ENCODE data around the gene SIRPB1.
"Not testable (repeated sequence)": the region's sequence is repeated elsewhere in the genome, so short reads cannot be mapped to it uniquely, and the experiment has no call there.

The SIRPB1 gene

DNA sequence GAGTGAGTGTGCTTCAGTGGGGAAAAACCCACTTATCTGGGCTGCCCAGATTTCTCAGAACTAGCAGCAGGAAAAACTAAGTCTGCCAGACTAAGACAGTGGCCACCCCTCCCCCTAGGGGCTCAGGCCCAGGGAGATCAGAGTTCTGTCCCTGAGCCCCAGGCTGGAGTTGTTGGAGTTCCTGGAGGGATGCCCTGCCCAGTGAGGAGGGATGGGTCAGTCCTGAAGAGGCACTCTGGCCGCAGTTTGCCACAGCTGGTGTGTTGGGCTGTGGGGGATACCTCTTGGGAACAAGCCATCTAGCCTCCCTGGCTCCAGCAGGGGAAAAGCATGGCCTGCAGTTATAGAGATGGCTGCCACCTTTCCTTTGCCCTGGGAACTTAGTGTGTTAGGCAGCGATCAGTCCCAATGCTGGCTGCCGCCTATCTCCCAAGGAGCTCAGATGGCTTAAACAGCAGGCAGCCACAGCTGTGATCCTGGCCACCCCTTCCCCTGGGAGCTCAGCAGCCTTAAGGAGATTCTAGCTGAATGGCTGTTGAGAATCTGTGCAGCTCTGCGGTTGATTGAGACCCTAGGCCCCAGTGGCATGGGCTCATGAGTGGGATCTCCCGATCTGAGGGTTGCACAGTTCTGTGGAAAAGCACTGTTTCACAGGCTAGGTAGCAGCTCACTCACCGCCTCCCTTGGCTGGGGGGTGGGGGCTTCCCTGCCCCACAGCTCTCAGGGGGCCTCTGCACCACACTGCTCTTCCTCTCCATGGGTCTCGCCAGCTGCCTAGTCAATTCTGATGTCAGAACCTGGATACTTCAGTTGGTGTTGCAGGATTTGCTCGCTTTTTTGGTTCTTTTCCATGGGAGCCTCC, 24.5 kb upstream of the SIRPB1 start:
- no peak overlapping the region for H3K4me3 Mint-ChIP-seq
- no peaks in the 10 kb centered on the region for H3K4me1 Mint-ChIP-seq
- H3K36me3 Mint-ChIP-seq (ENCODE audit: low read depth), result no peaks in the 10 kb centered on the region

DNA sequence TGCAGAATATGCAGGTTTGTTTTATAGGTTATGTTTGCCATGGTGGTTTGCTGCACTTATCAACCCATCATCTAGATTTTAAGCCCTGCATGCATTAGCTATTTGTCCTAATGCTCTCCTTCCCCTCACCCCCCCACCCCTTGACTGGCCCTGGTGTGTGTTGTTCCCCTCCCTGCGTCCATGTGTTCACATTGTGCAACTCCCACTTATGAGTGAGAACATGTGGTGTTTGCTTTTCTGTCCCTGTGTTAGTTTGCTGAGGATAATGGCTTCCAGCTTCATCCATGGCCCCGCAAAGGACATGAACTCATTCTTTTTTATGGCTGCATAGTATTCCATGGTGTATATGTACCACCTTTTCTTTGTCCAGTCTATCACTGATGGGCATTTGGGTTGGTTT, 18.8 kb upstream of the SIRPB1 start:
- not testable (repeated sequence) for H3K4me3 Mint-ChIP-seq; H3K27ac Mint-ChIP-seq; H3K27me3 Mint-ChIP-seq (ENCODE audit: low read depth); H3K4me1 Mint-ChIP-seq; H3K36me3 Mint-ChIP-seq (ENCODE audit: low read depth)
- peaks cover 11% of the 10 kb centered on the region for H3K9me3 Mint-ChIP-seq

More for the DNA sequence above, 24.5 kb upstream of the SIRPB1 start:
- H3K27me3 Mint-ChIP-seq (ENCODE audit: low read depth), result no peaks in the 10 kb centered on the region
- H3K9me3 Mint-ChIP-seq, result peaks cover 8% of the 10 kb centered on the region
- H3K27ac Mint-ChIP-seq, result no peak overlapping the region
- TF ChIP-seq, protein P1, sequence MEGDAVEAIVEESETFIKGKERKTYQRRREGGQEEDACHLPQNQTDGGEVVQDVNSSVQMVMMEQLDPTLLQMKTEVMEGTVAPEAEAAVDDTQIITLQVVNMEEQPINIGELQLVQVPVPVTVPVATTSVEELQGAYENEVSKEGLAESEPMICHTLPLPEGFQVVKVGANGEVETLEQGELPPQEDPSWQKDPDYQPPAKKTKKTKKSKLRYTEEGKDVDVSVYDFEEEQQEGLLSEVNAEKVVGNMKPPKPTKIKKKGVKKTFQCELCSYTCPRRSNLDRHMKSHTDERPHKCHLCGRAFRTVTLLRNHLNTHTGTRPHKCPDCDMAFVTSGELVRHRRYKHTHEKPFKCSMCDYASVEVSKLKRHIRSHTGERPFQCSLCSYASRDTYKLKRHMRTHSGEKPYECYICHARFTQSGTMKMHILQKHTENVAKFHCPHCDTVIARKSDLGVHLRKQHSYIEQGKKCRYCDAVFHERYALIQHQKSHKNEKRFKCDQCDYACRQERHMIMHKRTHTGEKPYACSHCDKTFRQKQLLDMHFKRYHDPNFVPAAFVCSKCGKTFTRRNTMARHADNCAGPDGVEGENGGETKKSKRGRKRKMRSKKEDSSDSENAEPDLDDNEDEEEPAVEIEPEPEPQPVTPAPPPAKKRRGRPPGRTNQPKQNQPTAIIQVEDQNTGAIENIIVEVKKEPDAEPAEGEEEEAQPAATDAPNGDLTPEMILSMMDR (IDR thresholded peaks at IDR 0.05; ENCODE audit: unreplicated experiment in 3 of 3), result no peak

DNA sequence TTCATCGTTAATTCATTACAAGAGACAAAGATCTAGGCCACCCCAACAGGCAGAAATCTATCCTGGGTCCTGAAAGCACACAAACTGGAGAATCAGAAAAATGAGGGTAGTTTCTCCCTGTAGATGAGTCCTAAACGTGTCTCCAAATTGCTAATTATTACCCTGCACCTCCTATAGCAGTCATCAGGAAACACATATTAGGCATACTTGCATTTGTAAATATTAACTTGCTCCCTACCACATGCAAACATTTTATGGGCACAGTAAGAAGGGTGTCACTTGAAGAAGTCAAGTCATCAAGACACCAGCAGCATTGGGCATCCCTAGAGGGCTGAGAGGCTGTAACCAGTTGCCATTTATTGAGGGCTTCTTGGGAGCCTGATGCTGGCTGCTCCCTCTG, 17.9 kb upstream of the SIRPB1 start:
- TF ChIP-seq, protein P1 (IDR thresholded peaks at IDR 0.05; ENCODE audit: unreplicated experiment in 3 of 3), result no peak
- H3K36me3 Mint-ChIP-seq (ENCODE audit: low read depth), result no peaks in the 10 kb centered on the region
- H3K4me1 Mint-ChIP-seq, result no peaks in the 10 kb centered on the region
- peaks cover 5% of the 10 kb centered on the region for H3K27me3 Mint-ChIP-seq (ENCODE audit: low read depth)
- peaks cover 11% of the 10 kb centered on the region for H3K9me3 Mint-ChIP-seq
- no peak overlapping the region for H3K27ac Mint-ChIP-seq
- H3K4me3 Mint-ChIP-seq, result no peak overlapping the region

DNA sequence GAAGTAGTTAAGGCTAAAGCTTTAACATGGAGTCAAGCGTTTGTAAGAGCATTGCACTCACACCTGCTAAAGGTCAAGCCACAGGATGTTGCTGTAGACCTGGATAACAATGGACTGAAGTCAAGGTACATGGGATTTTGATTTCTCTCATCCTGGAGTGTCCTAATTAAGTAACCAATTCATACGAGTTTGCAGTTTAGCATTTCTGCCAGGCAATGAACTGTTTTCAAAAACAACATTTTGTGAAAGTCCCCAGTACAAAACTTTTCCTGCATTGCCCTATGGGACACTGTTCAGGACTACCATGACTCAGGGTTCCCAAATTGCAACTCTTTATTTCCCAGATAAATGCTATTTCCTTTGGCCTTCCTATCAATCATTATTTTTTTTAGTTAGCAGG, 17.4 kb upstream of the SIRPB1 start:
- Mint-ChIP-seq H3K4me1 (no peaks in the 10 kb centered on the region), H3K36me3 (ENCODE audit: low read depth) (no peaks in the 10 kb centered on the region), H3K4me3 (no peak overlapping the region), H3K27ac (no peak overlapping the region), H3K27me3 (ENCODE audit: low read depth) (peaks cover 5% of the 10 kb centered on the region), H3K9me3 (peaks cover 11% of the 10 kb centered on the region)
- TF ChIP-seq, protein P1 (IDR thresholded peaks at IDR 0.05; ENCODE audit: unreplicated experiment in 3 of 3), result no peak

DNA sequence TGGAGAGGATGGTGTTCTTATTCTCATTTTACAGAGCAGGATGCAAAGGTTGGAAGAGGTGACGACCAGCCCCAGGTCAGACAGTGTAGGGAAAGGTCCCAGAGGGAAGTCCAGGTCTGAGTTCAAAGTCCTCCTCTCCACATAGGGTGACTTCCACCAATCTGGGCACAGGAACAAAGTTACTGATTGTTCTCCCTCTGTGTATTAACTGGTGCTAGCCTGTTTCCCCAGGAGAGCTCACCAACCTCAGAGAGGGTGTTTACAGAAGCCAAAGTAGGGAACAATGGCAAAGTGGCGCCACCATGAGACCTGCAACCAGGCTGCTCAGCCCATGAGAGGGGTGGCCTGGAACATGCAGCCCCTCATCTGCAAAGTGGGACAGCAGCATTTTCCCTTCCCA, 16.8 kb upstream of the SIRPB1 start:
- TF ChIP-seq, protein P1 (IDR thresholded peaks at IDR 0.05; ENCODE audit: unreplicated experiment in 3 of 3), result no peak
- Mint-ChIP-seq H3K4me1 (no peaks in the 10 kb centered on the region), H3K27ac (no peak overlapping the region), H3K4me3 (no peak overlapping the region), H3K9me3 (peaks cover 11% of the 10 kb centered on the region), H3K27me3 (ENCODE audit: low read depth) (peaks cover 5% of the 10 kb centered on the region), H3K36me3 (ENCODE audit: low read depth) (no peaks in the 10 kb centered on the region)

DNA sequence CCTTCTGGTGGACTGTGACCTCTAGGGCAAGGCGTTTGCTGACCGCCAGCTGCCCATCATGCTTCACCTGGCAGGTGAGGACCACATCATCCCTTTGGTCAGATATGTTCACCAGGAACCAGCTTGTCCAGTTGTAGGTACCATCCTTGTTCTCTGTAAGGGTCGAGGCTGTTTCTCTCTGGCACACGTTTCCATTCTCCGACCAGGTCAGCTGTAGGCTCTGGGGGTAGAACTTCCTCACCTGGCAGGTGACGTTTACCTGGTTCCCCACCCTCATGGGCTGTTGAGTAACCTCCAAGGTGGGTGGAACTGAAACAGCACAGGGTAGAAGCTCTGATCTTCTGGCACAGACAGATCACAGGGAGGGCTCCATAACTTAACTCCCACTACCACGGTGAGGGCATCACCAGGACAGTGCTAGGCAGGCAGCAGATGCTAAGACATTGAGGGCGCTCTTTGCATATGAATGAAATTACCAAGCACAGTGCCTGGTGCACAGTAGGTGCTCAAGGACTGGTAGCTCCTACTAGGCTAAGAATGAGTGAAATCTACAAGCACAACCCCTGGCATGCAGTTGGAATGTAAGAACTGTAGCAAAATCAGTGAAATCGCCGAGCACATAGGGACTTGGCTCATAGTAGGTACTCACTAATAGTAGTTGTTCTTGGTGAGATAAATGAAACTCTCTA, 15.6 kb upstream of the SIRPB1 start:
- TF ChIP-seq, protein P1 (IDR thresholded peaks at IDR 0.05; ENCODE audit: unreplicated experiment in 3 of 3), result no peak
- no peak overlapping the region for H3K4me3 Mint-ChIP-seq
- no peak overlapping the region for H3K27ac Mint-ChIP-seq

More for the DNA sequence above, 15.6 kb upstream of the SIRPB1 start:
- Mint-ChIP-seq H3K9me3 (peaks cover 7% of the 10 kb centered on the region), H3K27me3 (ENCODE audit: low read depth) (peaks cover 5% of the 10 kb centered on the region), H3K4me1 (no peaks in the 10 kb centered on the region), H3K36me3 (ENCODE audit: low read depth) (no peaks in the 10 kb centered on the region)
